ENCODE measurements around the gene NGFR. TPM values are rescaled to one million over a fixed set of nuclear protein-coding genes. Genes with fewer than 3 reads are reported as not detected.
A peak's percentile ranks its signal among the peaks of the same experiment; 100 is the strongest.

The NGFR gene
- total and polyA plus RNA-seq, 9 of the 15 experiments (the other 6 are each of a cell fraction or from before 2014, with no cell fraction given), result 0.07 to 0.23 (median 0.13) TPM; not detected in 4

- no peak for TF ChIP-seq SFPQ (IDR thresholded peaks at IDR 0.05; ENCODE audit: low read depth, low read length)
- peak in 1 of 2 experiments; percentile 68; a peak in 1 of 4 replicates for TF ChIP-seq FOXK2 (conservative IDR thresholded peaks at IDR 0.05 in 1 of 2, IDR thresholded peaks at IDR 0.05 in 1 of 2; ENCODE audit: low read depth in 2 of 2)
- no peak for TF ChIP-seq ZZZ3 (IDR thresholded peaks at IDR 0.05)
- TF ChIP-seq PHB (CRISPR knock-in tag; IDR thresholded peaks at IDR 0.05), result no peak
- TF ChIP-seq PCBP2 (IDR thresholded peaks at IDR 0.05; ENCODE audit: low read depth, low read length, poor library complexity, severe bottlenecking), result no peak
- TF ChIP-seq SMAD1 (IDR thresholded peaks at IDR 0.05; ENCODE audit: low read depth, low read length, partially characterized antibody), result no peak
- no peak for TF ChIP-seq ATF3 (IDR thresholded peaks at IDR 0.05)
- no peak for TF ChIP-seq ATF3 (CRISPR knock-in tag; conservative IDR thresholded peaks at IDR 0.05)
- TF ChIP-seq SIRT6 (IDR thresholded peaks at IDR 0.05; ENCODE audit: low read depth, low read length), result no peak
- TF ChIP-seq POLR2AphosphoS2 (IDR thresholded peaks at IDR 0.05; ENCODE audit: low read length), result no peak
- TF ChIP-seq SMAD4 (CRISPR knock-in tag; conservative IDR thresholded peaks at IDR 0.05), result peak; percentile 81
- TF ChIP-seq ZSCAN32 (CRISPR knock-in tag; IDR thresholded peaks at IDR 0.05), result no peak
- TF ChIP-seq SIN3A (IDR thresholded peaks at IDR 0.05; ENCODE audit: borderline replicate concordance in 2 of 2, control insufficient read depth in 1 of 2, low read depth in 2 of 2, low read length in 2 of 2), result peak in 1 of 2 experiments; percentile 33; a peak in 1 of 4 replicates
- TF ChIP-seq U2AF2 (optimal IDR thresholded peaks at IDR 0.05; ENCODE audit: low read depth, low read length), result no peak
- peak in 1 of 3 experiments; percentile 37; a peak in 1 of 6 replicates for TF ChIP-seq ZBTB11 (CRISPR knock-in tag; IDR thresholded peaks at IDR 0.05)
- TF ChIP-seq ZNF354B (CRISPR knock-in tag; IDR thresholded peaks at IDR 0.05), result no peak
- TF ChIP-seq PATZ1 (CRISPR knock-in tag; IDR thresholded peaks at IDR 0.05; ENCODE audit: borderline replicate concordance), result no peak
- no peak for TF ChIP-seq NFATC3 (IDR thresholded peaks at IDR 0.05)
- TF ChIP-seq ZKSCAN8 (CRISPR knock-in tag; IDR thresholded peaks at IDR 0.05), result no peak
These were observed 20.2 kb downstream of the NGFR start (continued) for GRCh38 chr17:49515196-49515770.
